ENCODE results near the gene ADCY9. TPM values are rescaled to one million over a fixed set of nuclear protein-coding genes. Genes with fewer than 3 reads are reported as not detected.
"Not testable (repeated sequence)": the region's sequence is repeated elsewhere in the genome, so short reads cannot be mapped to it uniquely, and the experiment has no call there.

ADCY9 gene
- total RNA-seq, 1 donor from 2014 or later: 12.0 TPM

GRCh38 chr16:4048481-4048880 is 67.8 kb downstream of the ADCY9 start:
- Histone ChIP-seq H3K27me3 (ENCODE audit: control insufficient read depth, insufficient read depth, low read length) (no peaks in the 10 kb centered on the region), H3K4me3 (ENCODE audit: low read depth, low read length) (no peak overlapping the region), H3K36me3 (ENCODE audit: control insufficient read depth, insufficient read depth, low read length) (no peaks in the 10 kb centered on the region)
- TF ChIP-seq, protein P1, sequence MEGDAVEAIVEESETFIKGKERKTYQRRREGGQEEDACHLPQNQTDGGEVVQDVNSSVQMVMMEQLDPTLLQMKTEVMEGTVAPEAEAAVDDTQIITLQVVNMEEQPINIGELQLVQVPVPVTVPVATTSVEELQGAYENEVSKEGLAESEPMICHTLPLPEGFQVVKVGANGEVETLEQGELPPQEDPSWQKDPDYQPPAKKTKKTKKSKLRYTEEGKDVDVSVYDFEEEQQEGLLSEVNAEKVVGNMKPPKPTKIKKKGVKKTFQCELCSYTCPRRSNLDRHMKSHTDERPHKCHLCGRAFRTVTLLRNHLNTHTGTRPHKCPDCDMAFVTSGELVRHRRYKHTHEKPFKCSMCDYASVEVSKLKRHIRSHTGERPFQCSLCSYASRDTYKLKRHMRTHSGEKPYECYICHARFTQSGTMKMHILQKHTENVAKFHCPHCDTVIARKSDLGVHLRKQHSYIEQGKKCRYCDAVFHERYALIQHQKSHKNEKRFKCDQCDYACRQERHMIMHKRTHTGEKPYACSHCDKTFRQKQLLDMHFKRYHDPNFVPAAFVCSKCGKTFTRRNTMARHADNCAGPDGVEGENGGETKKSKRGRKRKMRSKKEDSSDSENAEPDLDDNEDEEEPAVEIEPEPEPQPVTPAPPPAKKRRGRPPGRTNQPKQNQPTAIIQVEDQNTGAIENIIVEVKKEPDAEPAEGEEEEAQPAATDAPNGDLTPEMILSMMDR (IDR thresholded peaks at IDR 0.05; ENCODE audit: insufficient read depth, low read length, poor library complexity, severe bottlenecking): no peak
- DNase-seq (ENCODE audit: low read depth): no peak

- Histone ChIP-seq H3K27me3 (ENCODE audit: control insufficient read depth, insufficient read depth, low read length) (no peaks in the 10 kb centered on the region), H3K4me3 (ENCODE audit: low read depth, low read length) (no peak overlapping the region), H3K36me3 (ENCODE audit: control insufficient read depth, insufficient read depth, low read length) (no peaks in the 10 kb centered on the region)
- no peak for DNase-seq (ENCODE audit: low read depth)
- TF ChIP-seq, protein P1 (IDR thresholded peaks at IDR 0.05; ENCODE audit: insufficient read depth, low read length, poor library complexity, severe bottlenecking): no peak
These were observed 70.0 kb downstream of the ADCY9 start for GRCh38 chr16:4046221-4046620.

- not testable (repeated sequence) for H3K36me3 ChIP-seq (ENCODE audit: control insufficient read depth, insufficient read depth, low read length); DNase-seq (ENCODE audit: low read depth); H3K27me3 ChIP-seq (ENCODE audit: control insufficient read depth, insufficient read depth, low read length); H3K4me3 ChIP-seq (ENCODE audit: low read depth, low read length)
These were observed 70.7 kb downstream of the ADCY9 start for GRCh38 chr16:4045561-4045960.

- TF ChIP-seq, protein P1 (IDR thresholded peaks at IDR 0.05; ENCODE audit: insufficient read depth, low read length, poor library complexity, severe bottlenecking): no peak
- Histone ChIP-seq H3K27me3 (ENCODE audit: control insufficient read depth, insufficient read depth, low read length) (no peaks in the 10 kb centered on the region), H3K36me3 (ENCODE audit: control insufficient read depth, insufficient read depth, low read length) (no peaks in the 10 kb centered on the region), H3K4me3 (ENCODE audit: low read depth, low read length) (no peak overlapping the region)
- no peak for DNase-seq (ENCODE audit: low read depth)
These were observed 73.7 kb downstream of the ADCY9 start for GRCh38 chr16:4042581-4042980.

- Histone ChIP-seq H3K27me3 (ENCODE audit: control insufficient read depth, insufficient read depth, low read length) (no peaks in the 10 kb centered on the region), H3K4me3 (ENCODE audit: low read depth, low read length) (no peak overlapping the region), H3K36me3 (ENCODE audit: control insufficient read depth, insufficient read depth, low read length) (no peaks in the 10 kb centered on the region)
- DNase-seq (ENCODE audit: low read depth): no peak
- TF ChIP-seq, protein P1 (IDR thresholded peaks at IDR 0.05; ENCODE audit: insufficient read depth, low read length, poor library complexity, severe bottlenecking): no peak
These were observed 77.8 kb downstream of the ADCY9 start for GRCh38 chr16:4038448-4038847.

DNA sequence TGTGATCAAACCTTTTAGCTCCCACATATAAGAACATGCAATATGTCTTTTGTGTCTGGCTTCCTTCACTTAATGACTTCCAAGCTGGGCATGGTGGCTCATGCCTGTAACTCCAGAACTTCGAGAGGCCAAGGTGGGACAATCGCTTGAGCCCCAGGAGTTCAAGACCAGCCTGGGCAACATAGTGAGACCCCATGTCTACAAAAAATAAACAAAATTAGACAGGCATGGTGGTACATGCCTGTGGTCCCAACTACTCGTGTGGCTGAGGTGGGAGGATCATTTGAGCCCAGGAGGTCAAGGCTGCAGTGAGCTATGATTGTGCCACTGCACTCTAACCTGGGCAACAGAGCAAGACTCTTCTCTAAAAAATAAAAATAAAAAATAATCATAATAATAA is 79.3 kb downstream of the ADCY9 start:
- not testable (repeated sequence) for H3K36me3 ChIP-seq (ENCODE audit: control insufficient read depth, insufficient read depth, low read length); H3K27me3 ChIP-seq (ENCODE audit: control insufficient read depth, insufficient read depth, low read length); DNase-seq (ENCODE audit: low read depth)

DNA sequence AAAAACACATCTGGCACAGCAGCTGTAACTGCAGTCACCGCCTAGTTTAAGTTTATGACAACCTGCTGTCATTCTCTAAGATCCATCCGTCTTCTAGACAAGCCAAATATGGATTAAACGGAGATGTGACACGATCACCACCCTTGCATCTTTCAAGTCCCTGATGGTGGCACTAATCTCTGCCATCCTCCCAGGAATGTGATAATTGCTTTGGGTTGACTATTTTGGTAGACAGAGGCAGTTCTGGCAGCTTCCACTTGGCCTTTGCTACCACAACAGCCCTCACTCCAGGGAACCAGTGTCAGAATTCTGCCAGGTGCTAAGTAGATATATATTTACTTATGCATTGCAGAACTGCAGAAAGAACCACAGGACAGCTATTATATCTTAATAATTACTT is 81.3 kb downstream of the ADCY9 start:
- no peak for DNase-seq (ENCODE audit: low read depth)
- TF ChIP-seq, protein P1 (IDR thresholded peaks at IDR 0.05; ENCODE audit: insufficient read depth, low read length, poor library complexity, severe bottlenecking): no peak
- no peak overlapping the region for H3K4me3 ChIP-seq (ENCODE audit: low read depth, low read length)
- H3K27me3 ChIP-seq (ENCODE audit: control insufficient read depth, insufficient read depth, low read length): no peaks in the 10 kb centered on the region
- no peaks in the 10 kb centered on the region for H3K36me3 ChIP-seq (ENCODE audit: control insufficient read depth, insufficient read depth, low read length)

More for the DNA sequence above, 79.3 kb downstream of the ADCY9 start:
- H3K4me3 ChIP-seq (ENCODE audit: low read depth, low read length): not testable (repeated sequence)
